ENCODE results near the gene MRPL20. TPM values are rescaled to one million over a fixed set of nuclear protein-coding genes. Genes with fewer than 3 reads are reported as not detected.
"Not testable (repeated sequence)": the region's sequence is repeated elsewhere in the genome, so short reads cannot be mapped to it uniquely, and the experiment has no call there.

Gene MRPL20
- polyA plus RNA-seq, 1 experiment: 84.8 TPM

DNA sequence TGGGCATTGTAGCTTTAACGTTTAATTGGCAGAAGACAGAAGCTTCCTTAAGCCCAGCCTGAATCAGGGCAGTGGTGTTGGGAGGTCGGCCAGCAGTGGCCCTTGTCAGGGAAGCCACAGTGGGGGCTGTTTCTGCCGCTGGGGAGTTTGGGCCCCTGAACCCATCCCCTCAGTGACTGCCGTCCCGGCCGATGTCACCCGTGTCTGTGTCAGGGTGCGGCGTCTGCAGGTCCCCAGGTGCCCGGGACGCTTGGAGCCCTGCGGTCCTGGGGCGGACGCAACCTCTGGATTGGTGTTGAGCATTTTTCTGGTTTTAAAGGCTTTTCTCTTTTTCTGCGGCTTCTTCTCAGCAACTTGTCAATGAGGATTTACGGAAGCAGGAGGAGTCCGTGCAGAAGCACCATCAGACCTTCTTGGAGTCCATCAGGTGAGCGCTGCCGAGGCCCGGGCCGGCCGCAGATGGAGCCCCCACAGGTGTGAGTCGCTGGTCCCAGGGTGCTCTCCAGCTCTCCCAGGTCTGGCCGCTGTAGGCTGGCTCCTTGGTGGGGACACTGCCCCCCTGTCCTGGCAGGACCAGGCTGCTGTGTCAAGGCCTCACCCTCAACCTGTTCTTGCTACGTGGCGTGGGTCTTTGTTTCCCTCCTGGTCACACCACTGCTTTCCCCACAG is 44.7 kb upstream of the MRPL20 start:
- CTCF ChIA-PET: interaction anchor here (2.2 to 5.1 kb wide), 2 partner anchors 10 to 22 kb away, joined by 4 to 25 read pairs; no protein-coding TSS in a partner anchor
- Histone ChIP-seq H3K4me3 (ENCODE audit: low read depth, low read length) (no peak overlapping the region), H3K27me3 (ENCODE audit: control insufficient read depth, insufficient read depth, low read length) (no peaks in the 10 kb centered on the region; the same call in 1 of the 2 replicates), H3K36me3 (ENCODE audit: control insufficient read depth, insufficient read depth, low read length) (no peaks in the 10 kb centered on the region)
- no peak for DNase-seq (ENCODE audit: low read depth)
- TF ChIP-seq, protein P1, sequence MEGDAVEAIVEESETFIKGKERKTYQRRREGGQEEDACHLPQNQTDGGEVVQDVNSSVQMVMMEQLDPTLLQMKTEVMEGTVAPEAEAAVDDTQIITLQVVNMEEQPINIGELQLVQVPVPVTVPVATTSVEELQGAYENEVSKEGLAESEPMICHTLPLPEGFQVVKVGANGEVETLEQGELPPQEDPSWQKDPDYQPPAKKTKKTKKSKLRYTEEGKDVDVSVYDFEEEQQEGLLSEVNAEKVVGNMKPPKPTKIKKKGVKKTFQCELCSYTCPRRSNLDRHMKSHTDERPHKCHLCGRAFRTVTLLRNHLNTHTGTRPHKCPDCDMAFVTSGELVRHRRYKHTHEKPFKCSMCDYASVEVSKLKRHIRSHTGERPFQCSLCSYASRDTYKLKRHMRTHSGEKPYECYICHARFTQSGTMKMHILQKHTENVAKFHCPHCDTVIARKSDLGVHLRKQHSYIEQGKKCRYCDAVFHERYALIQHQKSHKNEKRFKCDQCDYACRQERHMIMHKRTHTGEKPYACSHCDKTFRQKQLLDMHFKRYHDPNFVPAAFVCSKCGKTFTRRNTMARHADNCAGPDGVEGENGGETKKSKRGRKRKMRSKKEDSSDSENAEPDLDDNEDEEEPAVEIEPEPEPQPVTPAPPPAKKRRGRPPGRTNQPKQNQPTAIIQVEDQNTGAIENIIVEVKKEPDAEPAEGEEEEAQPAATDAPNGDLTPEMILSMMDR (IDR thresholded peaks at IDR 0.05; ENCODE audit: insufficient read depth, low read depth, low read length): no peak
- POLR2A ChIA-PET: no interaction called here

DNA sequence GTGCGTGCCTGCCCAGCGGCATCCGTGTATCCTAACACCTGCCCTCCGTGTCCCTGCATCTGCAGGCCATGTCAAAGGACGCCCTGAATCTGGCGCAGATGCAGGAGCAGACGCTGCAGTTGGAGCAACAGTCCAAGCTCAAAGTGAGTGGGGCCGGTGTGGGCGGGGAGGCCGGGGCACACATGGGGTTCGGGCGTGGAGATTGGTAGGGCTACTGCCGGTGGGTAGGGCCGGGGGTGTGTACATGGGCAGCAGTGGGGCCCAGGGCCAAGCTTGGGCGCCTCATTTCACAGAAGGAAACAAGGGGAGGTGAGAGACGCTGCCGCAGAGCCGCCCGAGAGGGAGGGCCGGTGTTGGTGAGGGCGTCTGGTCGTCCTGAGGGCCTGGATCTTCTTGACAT is 43.5 kb upstream of the MRPL20 start:
- CTCF ChIA-PET: interaction anchor here (2.2 to 5.1 kb wide), 2 partner anchors 9 to 21 kb away, joined by 4 to 25 read pairs; no protein-coding TSS in a partner anchor
- H3K36me3 ChIP-seq (ENCODE audit: control insufficient read depth, insufficient read depth, low read length); H3K4me3 ChIP-seq (ENCODE audit: low read depth, low read length); POLR2A ChIA-PET; H3K27me3 ChIP-seq (ENCODE audit: control insufficient read depth, insufficient read depth, low read length); DNase-seq (ENCODE audit: low read depth): not testable (repeated sequence)

DNA sequence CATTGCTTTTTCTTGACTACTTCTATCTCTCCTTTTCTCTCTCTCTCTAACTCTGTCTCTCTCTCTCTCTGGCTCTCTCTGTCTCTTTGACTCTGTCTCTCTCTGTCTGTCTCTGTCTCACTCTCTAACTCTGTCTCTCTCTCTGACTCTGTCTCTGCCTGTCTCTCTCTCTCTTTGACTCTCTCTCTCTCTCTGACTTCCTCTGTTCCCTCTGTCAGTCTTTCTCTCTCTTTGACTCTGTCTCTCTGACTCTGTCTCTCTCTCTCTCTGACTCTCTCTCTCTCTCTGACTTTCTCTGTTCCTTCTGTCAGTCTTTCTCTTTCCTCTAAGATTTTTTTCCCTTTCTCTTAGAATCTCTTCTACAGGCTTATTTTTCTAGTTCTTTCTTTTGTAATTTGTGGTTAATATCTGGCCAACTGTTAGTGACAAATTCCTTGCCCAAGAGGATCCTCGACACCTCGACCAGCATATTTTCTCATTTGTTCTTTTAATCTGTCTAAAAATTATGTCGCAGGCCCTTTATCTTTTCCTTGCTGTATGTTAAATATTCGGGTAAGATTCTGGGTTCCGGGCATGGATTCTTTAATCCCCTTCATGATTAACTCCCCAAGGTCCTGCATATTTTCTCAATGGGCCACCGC is 42.1 kb upstream of the MRPL20 start, which contains the start of gene ATAD3C:
ATAD3C (plus strand) TSS at position 591 of the 641 bp plus-strand sequence. CDS start 995 bp downstream, outside the sequence.
- POLR2A ChIA-PET: no interaction called here
- Histone ChIP-seq H3K4me3 (ENCODE audit: low read depth, low read length) (no peak within 1 kb of the TSS), H3K36me3 (ENCODE audit: control insufficient read depth, insufficient read depth, low read length) (no peaks in the 10 kb centered on the region), H3K27me3 (ENCODE audit: control insufficient read depth, insufficient read depth, low read length) (no peaks in the 10 kb centered on the region; the same call in 1 of the 2 replicates)
- CTCF ChIA-PET: interaction anchor here (2.2 to 5.1 kb wide), 2 partner anchors 8 to 19 kb away, joined by 4 to 25 read pairs; no protein-coding TSS in a partner anchor
- DNase-seq (ENCODE audit: low read depth): no peak
- TF ChIP-seq, protein P1 (IDR thresholded peaks at IDR 0.05; ENCODE audit: insufficient read depth, low read depth, low read length): no peak

DNA sequence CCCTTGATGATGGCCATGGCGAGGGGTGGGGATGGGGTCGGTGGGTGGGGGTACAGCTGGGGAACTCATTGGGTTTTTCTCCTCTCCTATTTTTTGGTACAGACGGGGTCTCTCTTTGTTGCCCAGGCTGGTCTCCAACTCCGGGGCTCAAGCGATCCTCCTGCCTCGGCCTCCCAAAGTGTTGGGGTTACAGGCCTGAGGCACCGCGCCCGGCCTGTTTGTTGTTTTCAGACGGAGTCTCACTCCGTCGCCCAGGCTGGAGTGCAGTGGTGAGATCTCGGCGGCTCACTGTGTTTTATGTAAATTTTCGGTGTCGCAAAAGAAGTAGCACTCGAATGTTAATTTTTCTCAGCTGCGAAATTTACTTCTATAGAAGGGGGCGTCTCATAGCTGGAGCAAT is 39.5 kb upstream of the MRPL20 start:
- H3K4me3 ChIP-seq (ENCODE audit: low read depth, low read length); CTCF ChIA-PET; H3K36me3 ChIP-seq (ENCODE audit: control insufficient read depth, insufficient read depth, low read length); DNase-seq (ENCODE audit: low read depth); POLR2A ChIA-PET; H3K27me3 ChIP-seq (ENCODE audit: control insufficient read depth, insufficient read depth, low read length): not testable (repeated sequence)

DNA sequence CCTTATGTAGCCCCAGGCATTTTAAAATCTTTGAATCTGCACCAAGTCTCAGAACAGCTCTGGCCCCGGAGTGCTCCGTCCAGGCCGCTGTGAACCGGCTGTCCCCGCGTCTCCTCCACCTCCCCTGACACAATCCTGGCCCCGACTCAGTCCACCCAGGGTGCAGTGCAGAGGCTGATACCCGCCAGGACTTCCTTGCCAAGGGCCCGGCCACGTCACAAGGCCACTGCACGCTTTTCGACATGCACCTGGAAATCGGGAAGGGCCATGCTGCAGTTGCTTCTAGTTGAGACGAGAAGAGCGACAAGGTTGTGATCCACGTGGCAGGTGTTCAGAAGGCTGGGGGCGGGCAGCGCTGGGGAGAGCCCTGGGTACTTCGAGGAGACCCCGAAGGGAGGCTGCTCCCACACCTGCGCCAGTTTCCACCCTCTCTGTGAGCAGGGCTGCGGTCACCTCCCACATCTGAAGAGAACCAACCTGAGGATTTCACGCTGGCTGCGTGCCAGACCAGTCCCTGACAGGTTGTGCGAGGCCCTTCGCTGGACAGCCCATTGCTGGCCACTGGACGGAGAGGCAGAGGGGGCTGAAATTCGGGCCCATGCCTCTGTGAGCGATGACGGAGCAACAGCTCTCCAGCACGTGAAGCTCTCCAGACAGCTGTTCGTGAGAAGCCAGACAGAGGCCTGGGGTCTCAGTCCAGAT is 35.1 kb upstream of the MRPL20 start:
- CTCF ChIA-PET: interaction anchor here (2.0 to 3.5 kb wide), 4 partner anchors 10 to 67 kb away, joined by 5 to 25 read pairs (median 16); partner anchors contain the start of genes ATAD3C and AURKAIP1
- DNase-seq (ENCODE audit: low read depth): no peak
- POLR2A ChIA-PET: no interaction called here
- TF ChIP-seq, protein P1 (IDR thresholded peaks at IDR 0.05; ENCODE audit: insufficient read depth, low read depth, low read length): no peak
- no peaks in the 10 kb centered on the region for H3K36me3 ChIP-seq (ENCODE audit: control insufficient read depth, insufficient read depth, low read length)
- no peak overlapping the region for H3K4me3 ChIP-seq (ENCODE audit: low read depth, low read length)
- H3K27me3 ChIP-seq (ENCODE audit: control insufficient read depth, insufficient read depth, low read length): no peaks in the 10 kb centered on the region

Data from BJ (cell line).